GM18951 (cell line): ENCODE results near the gene TRIM54.
"Not testable (repeated sequence)": the region's sequence is repeated elsewhere in the genome, so short reads cannot be mapped to it uniquely, and the experiment has no call there.

Source experiments
- POLR2A ChIP-seq: IDR thresholded peaks from 4 replicates; pipeline ENCODE4 v1.6.1; 2011; ENCODE audit warnings: mild to moderate bottlenecking; ENCODE audit not compliant: insufficient read length, insufficient read depth; ENCODE audit errors: extremely low read depth
- in situ Hi-C: fragments of 300-500 bp; cut with MboI; formaldehyde crosslinking; loops from one replicate; pipeline ENCODE4 v1.12.0; 2022; ENCODE audit warnings: low sequenced_read_pairs, mixed read lengths, inconsistent platforms; ENCODE audit not compliant: unreplicated experiment

Gene TRIM54

DNA sequence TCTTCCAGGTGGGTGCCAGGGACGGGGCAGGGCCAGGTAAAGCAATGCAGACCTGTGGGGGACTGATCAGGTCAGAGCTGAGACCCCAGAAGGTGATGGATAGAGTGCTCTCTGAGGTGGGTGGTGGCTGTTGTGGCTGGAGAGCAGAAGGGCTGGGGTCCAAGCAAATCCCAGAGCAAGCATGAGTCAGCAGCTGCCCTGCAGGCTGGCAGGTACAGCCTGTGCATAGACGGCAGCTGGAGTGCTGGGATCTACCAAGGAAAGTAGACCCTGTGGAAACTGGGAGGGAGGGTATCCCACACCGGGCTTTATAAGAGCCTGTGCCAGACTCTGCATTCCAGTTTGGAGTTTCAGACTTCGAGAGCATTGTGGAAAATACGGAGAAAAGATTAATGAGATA lies 663 bp downstream of the TRIM54 start:
- in situ Hi-C loops: loop anchor here (10.0 kb wide), 1 partner anchor 178 kb away; no protein-coding TSS in a partner anchor
- TF ChIP-seq POLR2A: no peak

DNA sequence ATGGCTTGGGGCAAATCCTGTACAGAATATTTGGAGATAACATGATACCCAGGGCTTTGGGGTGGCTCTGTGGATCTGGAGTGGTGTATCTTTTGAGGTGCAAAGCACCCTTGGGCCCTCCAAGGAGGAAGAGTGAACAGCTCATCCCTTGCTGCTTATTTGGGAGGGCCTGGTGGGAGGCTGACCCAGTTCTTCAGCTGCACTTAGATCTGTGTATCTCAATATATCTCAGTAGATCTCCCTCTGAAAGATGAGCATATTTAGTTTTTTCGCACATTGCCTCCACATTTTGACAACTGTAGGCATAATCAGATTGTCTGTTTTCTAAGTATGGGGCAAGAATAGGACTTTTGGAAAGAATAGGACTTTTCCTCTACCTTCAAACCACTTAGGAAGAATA lies 2.8 kb downstream of the TRIM54 start:
- no peak for TF ChIP-seq POLR2A
- in situ Hi-C loops: loop anchor here (10.0 kb wide), 1 partner anchor 180 kb away; no protein-coding TSS in a partner anchor

DNA sequence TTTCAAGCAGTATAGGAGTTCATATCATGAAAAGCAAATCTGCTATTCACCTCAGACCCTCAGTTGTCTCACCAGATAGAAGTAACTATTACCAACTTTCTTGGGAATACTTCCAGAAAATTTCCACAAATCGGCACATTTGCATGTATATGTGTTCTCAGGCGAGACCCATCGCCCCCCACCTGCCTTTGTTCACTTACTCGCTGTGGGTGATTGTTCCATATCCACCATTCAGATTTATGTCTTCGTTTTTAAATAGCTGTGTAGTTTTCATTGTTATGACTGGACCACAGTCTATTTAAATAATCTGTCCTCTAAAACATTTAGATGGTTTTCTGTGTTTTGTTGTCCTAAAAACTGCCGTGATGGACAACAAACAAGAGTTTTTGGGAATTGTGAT lies 3.3 kb downstream of the TRIM54 start:
- TF ChIP-seq POLR2A: no peak
- in situ Hi-C loops: loop anchor here (10.0 kb wide), 1 partner anchor 181 kb away; no protein-coding TSS in a partner anchor

DNA sequence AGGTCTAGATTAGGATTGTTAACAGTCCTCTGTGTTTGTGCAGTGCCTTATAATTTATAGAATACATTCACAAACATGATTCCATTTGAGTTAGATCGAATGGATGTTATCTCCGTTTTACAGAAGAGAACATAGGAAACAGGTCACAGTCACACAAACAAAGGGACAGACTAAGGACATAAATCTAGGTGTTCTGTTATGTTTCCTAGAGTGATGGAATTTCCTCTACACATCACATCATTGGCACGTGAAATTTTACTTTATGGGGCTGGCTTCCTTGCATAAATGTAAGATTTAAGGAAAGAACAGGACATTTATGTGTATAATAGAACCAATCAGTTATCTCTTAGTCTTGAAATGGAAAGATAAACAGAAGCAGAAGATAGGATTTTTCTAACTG lies 6.4 kb downstream of the TRIM54 start:
- in situ Hi-C loops: loop anchor here (10.0 kb wide), 1 partner anchor 184 kb away; no protein-coding TSS in a partner anchor
- TF ChIP-seq POLR2A: no peak

DNA sequence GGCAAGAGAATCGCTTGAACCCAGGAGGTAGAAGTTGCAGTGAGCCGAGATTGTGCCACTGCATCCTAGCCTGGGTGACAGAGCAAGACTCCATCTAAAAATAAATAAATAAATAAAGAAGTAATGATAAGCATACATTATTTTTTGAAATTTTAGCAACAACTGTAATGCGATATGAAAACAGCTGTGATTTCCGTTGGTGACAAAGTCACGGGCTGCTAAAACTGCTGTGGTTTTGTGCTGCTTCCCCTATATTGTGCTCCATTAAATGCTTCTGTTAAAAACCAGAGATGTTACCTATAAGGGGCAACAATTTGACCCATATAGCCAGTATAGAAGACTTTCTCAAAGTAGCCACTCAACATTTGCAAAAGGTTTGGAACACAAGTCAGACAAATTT lies 8.3 kb downstream of the TRIM54 start:
- TF ChIP-seq POLR2A: no peak
- in situ Hi-C loops: no loop called here

DNA sequence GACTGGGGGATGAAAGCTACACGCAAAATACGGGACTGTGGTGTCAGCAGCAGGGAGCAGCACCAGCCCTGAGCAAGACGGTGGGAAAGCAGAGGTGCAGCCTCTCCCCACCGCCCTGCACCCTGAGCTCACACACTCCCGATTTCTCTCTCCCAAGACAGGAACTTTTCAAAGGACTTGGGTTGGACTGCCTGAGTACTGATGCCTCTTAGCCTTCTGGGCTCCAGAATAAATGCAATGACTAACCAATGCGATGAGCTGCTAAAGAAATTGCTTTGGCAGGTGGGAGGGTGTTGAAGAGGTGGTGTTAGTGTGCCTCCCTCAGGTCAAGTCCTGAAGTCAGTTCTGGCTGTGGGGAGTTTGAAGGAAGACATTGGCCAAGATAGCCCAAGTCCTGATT lies 9.6 kb downstream of the TRIM54 start:
- in situ Hi-C loops: no loop called here
- no peak for TF ChIP-seq POLR2A

DNA sequence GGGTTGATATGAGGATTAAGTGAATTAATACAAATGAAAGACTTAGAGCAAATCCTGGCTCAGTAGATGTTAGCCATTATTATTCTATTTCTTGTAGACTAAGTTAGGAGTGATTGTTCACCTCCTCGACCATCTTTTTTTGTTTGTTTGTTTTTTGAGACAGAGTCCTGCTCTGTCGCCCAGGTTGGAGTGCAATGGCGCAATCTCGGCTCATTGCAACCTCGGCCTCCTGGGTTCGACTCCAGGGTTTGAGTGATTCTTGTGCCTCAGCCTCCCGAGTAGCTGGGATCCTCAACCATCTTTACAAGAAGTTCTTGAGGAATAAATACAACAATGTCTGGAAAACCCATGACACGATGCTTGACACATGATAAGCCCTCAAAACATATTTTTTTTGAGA lies 12.7 kb downstream of the TRIM54 start:
- no peak for TF ChIP-seq POLR2A
- in situ Hi-C loops: no loop called here

DNA sequence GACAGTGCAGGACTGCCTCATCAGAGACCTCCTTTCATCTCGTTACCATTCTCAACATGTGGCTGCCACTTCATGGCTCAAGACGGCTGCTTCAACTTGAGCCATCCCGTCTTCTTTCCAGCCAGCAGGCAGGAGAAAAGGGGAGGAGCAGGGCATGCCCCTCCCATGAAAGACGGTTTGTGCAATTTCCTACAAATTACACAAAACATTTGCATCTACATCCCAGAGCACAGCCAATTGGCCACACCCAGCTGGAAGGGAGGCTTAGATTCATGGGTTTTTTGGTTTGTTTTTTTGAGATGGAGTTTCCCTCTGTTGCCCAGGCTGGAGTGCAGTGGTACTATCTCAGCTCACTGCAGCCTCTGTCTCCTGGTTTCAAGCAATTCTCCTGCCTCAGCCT lies 14.3 kb downstream of the TRIM54 start:
- in situ Hi-C loops: no loop called here
- no peak for TF ChIP-seq POLR2A

DNA sequence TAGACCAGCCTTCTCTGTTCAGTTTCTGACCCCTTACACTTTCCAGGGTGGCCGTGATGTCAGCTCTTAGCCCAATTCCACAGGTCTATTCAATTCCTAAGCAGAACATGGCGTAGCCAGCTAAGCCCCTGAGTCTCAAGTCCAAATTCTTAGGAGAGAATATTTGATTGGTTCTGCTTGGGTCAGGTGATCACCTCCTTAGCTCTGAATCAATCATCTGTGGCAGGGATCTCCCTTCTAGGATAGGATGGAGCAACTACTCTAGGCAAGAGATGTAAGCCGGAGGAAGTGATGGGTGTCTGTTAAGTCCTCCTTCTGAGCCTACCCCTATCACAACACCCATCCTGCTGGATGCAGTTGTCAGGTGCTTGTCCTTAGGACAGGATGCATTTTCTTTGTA lies 15.0 kb downstream of the TRIM54 start:
- no peak for TF ChIP-seq POLR2A
- in situ Hi-C loops: no loop called here

DNA sequence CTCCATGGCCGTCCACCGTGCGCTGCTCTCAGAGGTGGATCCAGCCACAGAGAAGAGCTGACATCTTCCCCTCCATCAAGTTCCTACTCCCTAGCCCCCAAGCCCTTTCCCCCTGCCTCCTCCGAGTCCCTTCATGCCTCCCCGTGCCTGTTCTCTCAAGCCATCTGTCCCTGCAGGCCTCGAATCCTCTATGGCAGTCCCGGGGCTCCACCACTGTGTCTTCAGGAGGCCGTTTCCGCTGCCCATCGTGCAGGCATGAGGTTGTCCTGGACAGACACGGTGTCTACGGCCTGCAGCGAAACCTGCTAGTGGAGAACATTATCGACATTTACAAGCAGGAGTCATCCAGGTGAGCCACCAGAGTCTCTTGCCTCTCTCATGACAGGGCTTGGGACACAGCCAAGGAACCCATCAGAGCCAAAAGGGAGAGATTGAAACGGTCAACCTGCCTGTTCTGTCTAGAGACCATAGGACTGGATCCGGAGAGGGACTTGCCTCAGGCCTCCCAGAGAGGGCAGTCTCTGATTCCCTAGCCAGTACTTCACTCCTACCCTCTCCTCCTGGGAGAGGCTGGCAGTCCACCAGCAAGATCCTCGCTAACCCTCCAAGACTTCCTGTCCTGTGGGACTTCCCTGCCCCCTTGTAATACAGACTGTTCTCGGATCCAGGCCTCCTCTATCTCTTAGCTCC lies 16.3 kb downstream of the TRIM54 start:
- in situ Hi-C loops: no loop called here
- TF ChIP-seq POLR2A: no peak

DNA sequence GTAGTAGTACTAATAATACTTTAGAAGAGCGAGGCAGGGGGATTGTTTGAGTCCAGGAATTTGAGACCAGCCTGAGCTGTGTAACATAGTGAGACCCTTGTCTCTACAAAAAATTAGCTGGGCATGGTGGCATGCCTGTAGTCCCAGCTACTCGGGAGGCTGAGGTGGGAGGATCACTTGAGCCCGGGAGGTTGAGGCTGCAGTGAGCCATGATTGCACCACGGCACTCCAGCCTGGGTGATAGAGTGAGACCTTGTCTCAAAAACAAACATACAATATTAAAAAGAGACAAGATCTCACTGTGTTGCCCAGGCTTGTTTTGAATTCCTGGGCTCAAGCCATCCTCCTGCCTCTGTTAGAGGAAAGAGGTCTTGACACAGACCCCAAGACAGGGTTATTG lies 18.4 kb downstream of the TRIM54 start:
- in situ Hi-C loops: not testable (repeated sequence)

DNA sequence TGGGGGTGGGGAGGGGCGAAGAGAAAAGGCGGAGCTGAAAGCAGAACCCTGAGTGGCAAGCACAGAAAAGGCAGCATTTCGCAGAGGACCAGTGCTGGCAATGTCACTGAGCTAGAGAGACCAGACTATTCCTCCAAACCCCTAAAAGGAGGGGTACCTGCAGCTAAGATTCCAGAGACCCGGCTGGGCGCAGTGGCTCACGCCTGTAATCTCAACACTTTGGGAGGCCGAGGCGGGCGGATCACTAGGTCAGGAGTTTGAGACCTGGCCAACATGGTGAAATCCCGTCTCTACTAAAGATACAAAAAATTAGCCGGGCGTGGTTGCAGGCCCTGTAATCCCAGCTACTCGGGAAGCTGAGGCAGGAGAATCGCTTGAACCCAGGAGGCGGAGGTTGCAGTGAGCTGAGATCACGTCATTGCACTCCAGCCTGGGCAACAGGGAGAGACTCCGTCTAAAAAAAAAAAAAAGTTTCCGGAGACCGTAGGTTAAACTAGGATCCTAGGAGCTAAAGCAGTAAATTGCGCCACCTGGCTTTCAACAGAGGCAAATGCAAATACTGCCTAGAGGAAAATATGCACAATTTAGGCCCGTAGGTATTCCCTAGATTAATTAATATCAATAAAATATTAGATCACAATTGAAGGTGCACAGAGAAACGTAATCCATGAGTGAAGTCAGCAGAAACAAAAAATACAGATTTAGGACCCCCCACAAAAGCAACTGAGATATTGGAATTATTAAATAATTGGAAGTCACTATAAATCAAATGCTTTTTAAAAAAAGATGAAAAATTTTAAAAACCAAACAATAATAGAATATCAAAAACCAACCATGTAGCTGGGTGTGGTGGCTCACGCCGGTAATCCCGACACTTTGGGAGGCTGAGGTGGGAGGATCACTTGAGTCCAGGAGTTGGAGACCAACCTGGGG lies 21.1 kb downstream of the TRIM54 start:
- in situ Hi-C loops: no loop called here
- no peak for TF ChIP-seq POLR2A

DNA sequence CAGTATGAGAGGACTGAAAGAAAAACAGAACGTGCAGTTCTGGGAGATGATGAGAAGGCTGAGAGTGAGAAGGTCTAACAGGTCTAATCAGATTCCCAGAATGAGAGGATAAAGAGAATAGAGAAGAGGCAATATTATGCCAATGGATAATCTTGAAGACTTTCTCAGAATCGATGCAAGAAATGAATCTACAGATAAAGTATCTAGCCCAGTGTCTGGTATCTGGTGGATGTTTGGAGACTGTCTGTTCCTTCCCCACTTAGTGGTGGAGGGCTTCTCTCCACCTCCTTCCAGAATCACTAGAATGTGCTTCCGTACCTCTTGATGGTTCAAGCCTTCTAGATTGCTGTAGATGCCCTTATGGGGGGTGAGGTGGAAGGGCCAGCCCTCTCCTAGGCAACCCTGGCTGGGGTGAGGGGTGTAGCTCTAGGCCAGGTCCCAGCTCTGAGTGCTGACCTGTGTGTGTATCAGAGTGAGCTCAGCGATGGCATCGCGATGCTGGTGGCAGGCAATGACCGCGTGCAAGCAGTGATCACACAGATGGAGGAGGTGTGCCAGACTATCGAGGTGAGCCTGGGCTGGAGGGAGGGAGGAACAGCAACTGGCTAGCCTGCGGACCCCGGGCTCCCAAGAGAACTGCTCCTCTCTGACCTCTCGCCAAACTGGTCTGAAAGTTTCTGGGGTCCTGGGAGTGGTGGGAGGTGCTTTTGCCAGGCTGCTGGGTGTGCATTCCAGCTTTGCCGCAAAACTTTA lies 22.4 kb downstream of the TRIM54 start:
- TF ChIP-seq POLR2A: no peak
- in situ Hi-C loops: no loop called here
